GM12878 (cell line): ENCODE measurements around the gene COMMD10. TPM values are rescaled to one million over a fixed set of nuclear protein-coding genes. Genes with fewer than 3 reads are reported as not detected.
"Not testable (repeated sequence)": the region's sequence is repeated elsewhere in the genome, so short reads cannot be mapped to it uniquely, and the experiment has no call there.

Experiments used
- ATAC-seq: fragments of 200-7000 bp; cut with Tn5 transposase; 3 replicates; pipeline ENCODE4 v1.9.1; 2020; ENCODE audit warnings: mild to moderate bottlenecking, moderate library complexity
- BruUV-seq: library from RNA; stranded (reverse); fragments of 400-500 nt; replicated peaks from 2 replicates; lab custom pipeline; 2021; lab: Mats Ljungman, UMichigan
- CTCF ChIA-PET: fragments of 300-600 bp; sonication (Branson Sonifier 250); formaldehyde crosslinking; extraction: SDS; loops from one replicate; lab custom pipeline; 2021; ENCODE audit warnings: inconsistent platforms; lab: Yijun Ruan, JAX
- POLR2A ChIA-PET: fragments of 350-600 bp; formaldehyde crosslinking; extraction: SDS; loops from one replicate; lab custom pipeline; 2021; ENCODE audit warnings: inconsistent platforms; lab: Charles Lee
- RAD21 ChIA-PET: fragments of 300-600 bp; sonication (Branson Sonifier 250); formaldehyde crosslinking; loops from one replicate; lab custom pipeline; 2023; ENCODE audit warnings: antibody characterized with exemption; ENCODE audit not compliant: unreplicated experiment; lab: Charles Lee
- SMC1A ChIA-PET: fragments of 300-600 bp; sonication (Branson Sonifier 250); formaldehyde crosslinking; loops from one replicate; lab custom pipeline; 2023; ENCODE audit not compliant: unreplicated experiment, uncharacterized antibody; lab: Charles Lee
- DNase-seq: peaks from one replicate; pipeline ENCODE4 v3.0.0-alpha.2; 2011; ENCODE audit warnings: low read depth, low spot score
- FAIRE-seq: peaks from 3 replicates; lab custom pipeline; 2011; peaks lifted over from hg19 to GRCh38; lab: Jason Lieb, UNC
- H2AFZ ChIP-seq: 2 replicates; pipeline ENCODE4 v1.6.0; 2011; ENCODE audit warnings: low read depth, low read length, control low read depth; ENCODE audit not compliant: control insufficient read depth
- H3K27ac ChIP-seq: 2 replicates; pipeline ENCODE4 v1.5.1; 2011; ENCODE audit warnings: control low read depth; ENCODE audit not compliant: control insufficient read depth, insufficient read depth
- H3K27me3 ChIP-seq, 2 experiments: replicated peaks in 1 of 2; 2 replicates each; pipeline versions ENCODE4 v1.6.0 to v1.6.1; 2011; ENCODE audit warnings: low read length in 1 of 2; ENCODE audit not compliant: control insufficient read depth in 2 of 2, insufficient read depth in 2 of 2
- H3K36me3 ChIP-seq, 2 experiments: 2 replicates each; pipeline ENCODE4 v1.5.1; 2011; ENCODE audit warnings: low read length in 1 of 2; ENCODE audit not compliant: control insufficient read depth in 2 of 2, insufficient read depth in 2 of 2
- H3K4me1 ChIP-seq: 2 replicates; pipeline ENCODE4 v1.6.1; 2011; ENCODE audit warnings: mild to moderate bottlenecking, low read length, moderate library complexity, mixed read lengths; ENCODE audit not compliant: control insufficient read depth, insufficient read depth
- H3K4me2 ChIP-seq: 2 replicates; pipeline ENCODE4 v1.6.0; 2011; ENCODE audit warnings: control low read depth; ENCODE audit not compliant: control insufficient read depth, insufficient read depth
- H3K4me3 ChIP-seq: fragments of 200-600 bp; sonication (generic); 2 replicates; pipeline ENCODE4 v1.5.1; 2016
- H3K79me2 ChIP-seq: 2 replicates; pipeline ENCODE4 v1.6.0; 2011; ENCODE audit warnings: low read length; ENCODE audit not compliant: control insufficient read depth, insufficient read depth
- H3K9ac ChIP-seq: 2 replicates; pipeline ENCODE4 v1.8.0; 2011; ENCODE audit warnings: low read length, control low read depth, mixed read lengths; ENCODE audit not compliant: control insufficient read depth, insufficient read depth
- H3K9me3 ChIP-seq: replicated peaks from 3 replicates; pipeline ENCODE4 v1.5.1; 2011; ENCODE audit warnings: mild to moderate bottlenecking, low read length; ENCODE audit not compliant: control insufficient read depth, insufficient read depth
- H4K20me1 ChIP-seq: 2 replicates; pipeline ENCODE4 v1.6.0; 2011; ENCODE audit not compliant: control insufficient read depth, insufficient read depth
- ETV6 ChIP-seq, 2 experiments: fragments of 450-650 bp in 1 of 2; IDR thresholded peaks in 1 of 2; conservative IDR thresholded peaks in 1 of 2; 2 replicates each; pipeline ENCODE4 v1.6.1; 2014; ENCODE audit warnings: antibody characterized with exemption in 1 of 2, borderline replicate concordance in 1 of 2, low read depth in 1 of 2, mild to moderate bottlenecking in 1 of 2, moderate library complexity in 1 of 2
- GATAD2B ChIP-seq: fragments of 450-650 bp; conservative IDR thresholded peaks from 2 replicates; pipeline ENCODE4 v1.6.1; 2017; ENCODE audit warnings: low read depth, mild to moderate bottlenecking, moderate library complexity
- MXI1 ChIP-seq: fragments of 150-350 bp; IDR thresholded peaks from 2 replicates; pipeline ENCODE4 v1.6.1; 2011; ENCODE audit warnings: low read depth, mild to moderate bottlenecking, inconsistent platforms, low read length, improper control_type of control experiment
- NKRF ChIP-seq: fragments of 450-650 bp; conservative IDR thresholded peaks from 2 replicates; pipeline ENCODE4 v1.6.1; 2017; ENCODE audit warnings: mild to moderate bottlenecking, moderate library complexity
- TCF12 ChIP-seq: IDR thresholded peaks from 2 replicates; pipeline ENCODE4 v1.6.1; 2011; ENCODE audit warnings: low read depth, mild to moderate bottlenecking, low read length
- WRNIP1 ChIP-seq: IDR thresholded peaks from 2 replicates; pipeline ENCODE4 v1.6.1; 2011; ENCODE audit warnings: low read depth, low read length, improper control_type of control experiment, borderline replicate concordance
- ZBTB11 ChIP-seq: fragments of 450-650 bp; formaldehyde crosslinking; IDR thresholded peaks from 2 replicates; pipeline ENCODE4 v1.5.0; 2022; ENCODE audit warnings: mild to moderate bottlenecking, missing genetic modification characterization
- ZBTB33 ChIP-seq: fragments of 450-650 bp; IDR thresholded peaks from 2 replicates; pipeline ENCODE4 v1.6.1; 2017; ENCODE audit warnings: mild to moderate bottlenecking
- WGBS: methylation state at CpG from one replicate; pipeline ENCODE4 v1.1.6; 2016; ENCODE audit warnings: low lambda C conversion rate; ENCODE audit not compliant: insufficient replicate concordance, insufficient coverage; ENCODE audit errors: missing lambda C conversion rate; 5-methylcytosine and 5-hydroxymethylcytosine counted together
- in situ Hi-C: fragments of 300-500 bp; cut with MboI; formaldehyde crosslinking; loops from 9 replicates; pipeline ENCODE4 v1.14.3; 2018; ENCODE audit warnings: mixed read lengths
- intact Hi-C: fragments of 100-400 bp; cut with micrococcal nuclease; formaldehyde crosslinking; loops from one replicate; pipeline ENCODE4 v1.14.2; 2022; ENCODE audit not compliant: unreplicated experiment
- polyA plus RNA-seq, 11 experiments: library from polyadenylated mRNA; depleted of rRNA in 4 of 11; unstranded in 6 of 11; stranded (reverse) in 5 of 11; fragments of >200 nt; fragmentation: Nextera tagmentation in 4 of 11; fragmentation: Illumina TruSeq in 1 of 11; extraction: Ambion mirVana in 4 of 11; extraction: Trizol in 1 of 11; gene quantifications; 1 replicate in 1 of 11; 2 replicates in 10 of 11; pipeline versions ENCODE4 v1.2.1 to v1.2.3, GENCODE V29; 2011 to 2016; ENCODE audit warnings: inconsistent platforms in 2 of 11, missing spikeins in 2 of 11, low read depth in 1 of 11
- total RNA-seq, 4 experiments: library from RNA; depleted of rRNA in 3 of 4; stranded (reverse); fragments of >200 nt in 3 of 4; fragmentation: Illumina TruSeq in 1 of 4; extraction: Trizol in 1 of 4; gene quantifications; 2 replicates each; pipeline versions ENCODE4 v1.2.1 to v1.2.3, GENCODE V29; 2013 to 2021

Gene COMMD10
- total and polyA plus RNA-seq, 10 of the 15 experiments (the other 5 are each of a cell fraction or from before 2014, with no cell fraction given) = 19.6 to 98.7 (median 28.0) TPM

GRCh38 chr5:116086309-116086708 is 1.5 kb downstream of the COMMD10 start:
- ATAC-seq, FAIRE-seq, DNase-seq, H3K27me3 ChIP-seq, H3K9ac ChIP-seq, H3K9me3 ChIP-seq, H3K4me3 ChIP-seq, in situ Hi-C loops, intact Hi-C loops, RAD21 ChIA-PET, H4K20me1 ChIP-seq, H3K36me3 ChIP-seq, H3K4me1 ChIP-seq, POLR2A ChIA-PET, H2AFZ ChIP-seq, BruUV-seq, H3K27ac ChIP-seq: not testable (repeated sequence)
- ChIA-PET CTCF (interaction anchor here (1.5 kb wide), 1 partner anchor 10 kb away, joined by 7 read pairs; no protein-coding TSS in a partner anchor), SMC1A (interaction anchor here (1.0 to 2.2 kb wide), 3 partner anchors 9 to 51 kb away, joined by 3 to 14 read pairs (median 5); no protein-coding TSS in a partner anchor)
- WGBS = 98% methylated on average over 11 of the region's 11 CpGs
- peaks cover 12% of the 10 kb centered on the region for H3K79me2 ChIP-seq
- peak; percentile 9; the same call in 1 of the 2 replicates for TF ChIP-seq ZBTB33
- 0 out of 2 replicates have a peak overlapping the region, but pooled peaks have one; percentile 4 for H3K4me2 ChIP-seq

- ChIA-PET CTCF (no interaction called here), POLR2A (no interaction called here), SMC1A (no interaction called here), RAD21 (no interaction called here)
- H3K27ac ChIP-seq = no peak overlapping the region
- H2AFZ ChIP-seq = no peak overlapping the region
- intact Hi-C loops = no loop called here
- H4K20me1 ChIP-seq = no peaks in the 10 kb centered on the region
- H3K36me3 ChIP-seq = no peaks in the 10 kb centered on the region
- FAIRE-seq = no peak
- H3K4me1 ChIP-seq = peaks cover 4% of the 10 kb centered on the region; the same call in 1 of the 2 replicates
- no peak for ATAC-seq
- H3K9me3 ChIP-seq = no peaks in the 10 kb centered on the region
- H3K9ac ChIP-seq = no peak overlapping the region
- no peak overlapping the region for H3K4me2 ChIP-seq
- peaks cover 12% of the 10 kb centered on the region for H3K79me2 ChIP-seq
- no peaks in the 10 kb centered on the region for H3K27me3 ChIP-seq
- DNase-seq = no peak
- in situ Hi-C loops = no loop called here
- BruUV-seq = no TSS peak
- no peak overlapping the region for H3K4me3 ChIP-seq
- TF ChIP-seq ZBTB11 (CRISPR knock-in tag) = no peak
- no peak for TF ChIP-seq GATAD2B
- no peak for TF ChIP-seq MXI1
- TF ChIP-seq WRNIP1 = no peak
- TF ChIP-seq NKRF = no peak
- no peak for TF ChIP-seq ETV6 (conservative IDR thresholded peaks at IDR 0.05 in 1 of 2, IDR thresholded peaks at IDR 0.05 in 1 of 2; ENCODE audit: borderline replicate concordance in 1 of 2, low read depth in 1 of 2)
- TF ChIP-seq TCF12 = no peak
Observed at GRCh38 chr5:116088062-116088461, 3.2 kb downstream of the COMMD10 start.
